Liver (tissue), 9 donors: ENCODE data around the gene IMPA2. TPM values are rescaled to one million over a fixed set of nuclear protein-coding genes. Genes with fewer than 3 reads are reported as not detected.

Experiments
- DNase-seq: peaks from one replicate; pipeline ENCODE4 v3.0.0-alpha.2; 2017; ENCODE audit warnings: low spot score
- H3K27ac ChIP-seq, 2 donors: one replicate each; pipeline ENCODE4 v1.7.0; 2013; ENCODE audit warnings: inconsistent platforms in 2 of 2, low read length in 2 of 2, control low read depth in 1 of 2, low read depth in 1 of 2, mild to moderate bottlenecking in 1 of 2
- H3K27me3 ChIP-seq, 4 donors: one replicate each; pipeline versions ENCODE4 v1.6.1 to v1.7.0; 2013; ENCODE audit warnings: low read length in 3 of 4, inconsistent platforms in 1 of 4, mild to moderate bottlenecking in 1 of 4, moderate library complexity in 1 of 4; ENCODE audit not compliant: control insufficient read depth in 4 of 4, insufficient read depth in 4 of 4
- H3K36me3 ChIP-seq, 4 donors: one replicate each; pipeline versions ENCODE4 v1.6.1 to v1.7.0; 2013; ENCODE audit warnings: low read length in 3 of 4, mild to moderate bottlenecking in 3 of 4, low read depth in 1 of 4, moderate library complexity in 1 of 4; ENCODE audit not compliant: control insufficient read depth in 4 of 4, insufficient read depth in 3 of 4
- H3K4me1 ChIP-seq, 4 donors: one replicate each; pipeline versions ENCODE4 v1.6.1 to v1.7.0; 2013; ENCODE audit warnings: low read length in 3 of 4, mild to moderate bottlenecking in 3 of 4, moderate library complexity in 1 of 4; ENCODE audit not compliant: control insufficient read depth in 4 of 4, insufficient read depth in 4 of 4
- H3K4me3 ChIP-seq, 3 donors: one replicate each; pipeline versions ENCODE4 v1.6.1 to v1.7.0; 2013; ENCODE audit warnings: low read length in 3 of 3, control low read depth in 1 of 3, low read depth in 1 of 3, mild to moderate bottlenecking in 1 of 3
- H3K9ac ChIP-seq, 2 donors: one replicate each; pipeline ENCODE4 v1.7.0; 2013; ENCODE audit warnings: low read length in 2 of 2, mild to moderate bottlenecking in 2 of 2, moderate library complexity in 2 of 2, control low read depth in 1 of 2, low read depth in 1 of 2
- H3K9me3 ChIP-seq, 4 donors: one replicate each; pipeline versions ENCODE4 v1.6.1 to v1.7.0; 2013; ENCODE audit warnings: low read length in 3 of 4; ENCODE audit not compliant: control insufficient read depth in 4 of 4
- ATF3 ChIP-seq: IDR thresholded peaks from 2 replicates; pipeline ENCODE4 v1.6.1; 2016; ENCODE audit warnings: antibody characterized with exemption
- EGR1 ChIP-seq, 2 donors: IDR thresholded peaks; 2 replicates each; pipeline ENCODE4 v1.6.1; 2016 to 2018; ENCODE audit warnings: antibody characterized with exemption in 2 of 2, low read depth in 2 of 2
- FOXA1 ChIP-seq: IDR thresholded peaks from 2 replicates; pipeline ENCODE4 v1.6.1; 2016; ENCODE audit warnings: antibody characterized with exemption
- FOXA2 ChIP-seq: IDR thresholded peaks from 2 replicates; pipeline ENCODE4 v1.6.1; 2016; ENCODE audit warnings: antibody characterized with exemption
- GABPA ChIP-seq, 2 donors: IDR thresholded peaks in 1 of 2; conservative IDR thresholded peaks in 1 of 2; 2 replicates each; pipeline ENCODE4 v1.6.1; 2016; ENCODE audit warnings: antibody characterized with exemption in 2 of 2, mild to moderate bottlenecking in 1 of 2, moderate library complexity in 1 of 2
- HNF4A ChIP-seq, 2 donors: conservative IDR thresholded peaks; 2 replicates each; pipeline ENCODE4 v1.6.1; 2016; ENCODE audit warnings: antibody characterized with exemption in 2 of 2, mild to moderate bottlenecking in 2 of 2
- HNF4G ChIP-seq: IDR thresholded peaks from 2 replicates; pipeline ENCODE4 v1.6.1; 2016; ENCODE audit warnings: antibody characterized with exemption
- JUND ChIP-seq, 2 donors: IDR thresholded peaks; 2 replicates each; pipeline ENCODE4 v1.6.1; 2016; ENCODE audit warnings: antibody characterized with exemption in 2 of 2
- MAX ChIP-seq: IDR thresholded peaks from 2 replicates; pipeline ENCODE4 v1.6.1; 2016; ENCODE audit warnings: antibody characterized with exemption
- NR2F2 ChIP-seq: IDR thresholded peaks from 2 replicates; pipeline ENCODE4 v1.6.1; 2016; ENCODE audit warnings: antibody characterized with exemption
- RAD21 ChIP-seq, 2 donors: IDR thresholded peaks; 2 replicates each; pipeline ENCODE4 v1.6.1; 2016; ENCODE audit warnings: antibody characterized with exemption in 2 of 2, mild to moderate bottlenecking in 2 of 2
- REST ChIP-seq: IDR thresholded peaks from 2 replicates; pipeline ENCODE4 v1.6.1; 2016; ENCODE audit warnings: antibody characterized with exemption, mild to moderate bottlenecking
- RXRA ChIP-seq, 2 donors: IDR thresholded peaks; 2 replicates each; pipeline ENCODE4 v1.6.1; 2017 to 2018; ENCODE audit warnings: antibody characterized with exemption in 2 of 2, mild to moderate bottlenecking in 1 of 2
- SP1 ChIP-seq: IDR thresholded peaks from 2 replicates; pipeline ENCODE4 v1.6.1; 2018; ENCODE audit warnings: antibody characterized with exemption, mild to moderate bottlenecking
- TAF1 ChIP-seq: conservative IDR thresholded peaks from 2 replicates; pipeline ENCODE4 v1.6.1; 2016; ENCODE audit warnings: antibody characterized with exemption, mild to moderate bottlenecking
- YY1 ChIP-seq: IDR thresholded peaks from 2 replicates; pipeline ENCODE4 v1.6.1; 2016; ENCODE audit warnings: antibody characterized with exemption, mild to moderate bottlenecking
- WGBS: extraction: QIAGEN DNeasy Blood & Tissue Kit; methylation state at CpG from one replicate; pipeline ENCODE4 v1.1.7; 2013; 5-methylcytosine and 5-hydroxymethylcytosine counted together
- polyA plus RNA-seq, 2 donors: library from polyadenylated mRNA; stranded (reverse) in 1 of 2; unstranded in 1 of 2; fragments of 200-250 nt in 1 of 2; fragments of >200 nt in 1 of 2; fragmentation: Nextera tagmentation in 1 of 2; extraction: Ambion mirVana in 1 of 2; gene quantifications; one replicate each; pipeline versions ENCODE4 v1.2.1 to v1.2.3, GENCODE V29; 2013 to 2015
- total RNA-seq, 2 donors: library from RNA; depleted of rRNA; stranded (reverse); fragments of >200 nt; gene quantifications; one replicate each; pipeline ENCODE4 v1.2.3, GENCODE V29; 2014
- TF ChIP-seq, protein P1 (sequence below): fragments of 150-350 bp; IDR thresholded peaks from 2 replicates; pipeline ENCODE4 v1.5.1; 2017; ENCODE audit warnings: improper control_type of control experiment, low read depth, low read length; ENCODE audit not compliant: missing input control
- TF ChIP-seq, protein P2 (sequence below): IDR thresholded peaks from 2 replicates; pipeline ENCODE4 v1.6.1; 2016; ENCODE audit warnings: antibody characterized with exemption
- donor health status: healthy.
- donor health status: healthy.
- donor health status: healthy.
- donor health status: healthy.
- donor health status: healthy.

IMPA2 gene
- total and polyA plus RNA-seq, 4 donors: 27.5 to 55.8 (median 48.2) TPM

GRCh38 chr18:11980494-11981191 is 664 bp upstream of the IMPA2 start:
- Histone ChIP-seq H3K9me3 (no peaks in the 10 kb centered on the region), H3K36me3 (no peaks in the 10 kb centered on the region), H3K27me3 (no peaks in the 10 kb centered on the region), H3K4me3 (peak overlapping the region in 2 of 3 donors; percentile 55 to 96), H3K27ac (peak overlapping the region; percentile 97 to 99), H3K4me1 (peaks cover 7 to 33% (median 14%) of the 10 kb centered on the region in 4 donors), H3K9ac (peak overlapping the region; percentile 23 to 86)
- TF ChIP-seq FOXA2 (peak; percentile 24), NR2F2 (no peak), MAX (no peak), YY1 (peak; percentile 47), REST (peak; percentile 70), RAD21 (IDR thresholded peaks at IDR 0.05) (peak in 1 of 2 donors; percentile 1), ATF3 (no peak), HNF4G (no peak), GABPA (IDR thresholded peaks at IDR 0.05 in 1 of 2, conservative IDR thresholded peaks at IDR 0.05 in 1 of 2) (no peak), EGR1 (IDR thresholded peaks at IDR 0.05; ENCODE audit: low read depth in 2 of 2) (no peak), TAF1 (no peak), HNF4A (conservative IDR thresholded peaks at IDR 0.05) (peak in 1 of 2 donors; percentile 27), JUND (IDR thresholded peaks at IDR 0.05) (no peak), SP1 (peak; percentile 81), FOXA1 (peak; percentile 36), RXRA (IDR thresholded peaks at IDR 0.05) (peak in 1 of 2 donors; percentile 31)
- TF ChIP-seq, protein P1, sequence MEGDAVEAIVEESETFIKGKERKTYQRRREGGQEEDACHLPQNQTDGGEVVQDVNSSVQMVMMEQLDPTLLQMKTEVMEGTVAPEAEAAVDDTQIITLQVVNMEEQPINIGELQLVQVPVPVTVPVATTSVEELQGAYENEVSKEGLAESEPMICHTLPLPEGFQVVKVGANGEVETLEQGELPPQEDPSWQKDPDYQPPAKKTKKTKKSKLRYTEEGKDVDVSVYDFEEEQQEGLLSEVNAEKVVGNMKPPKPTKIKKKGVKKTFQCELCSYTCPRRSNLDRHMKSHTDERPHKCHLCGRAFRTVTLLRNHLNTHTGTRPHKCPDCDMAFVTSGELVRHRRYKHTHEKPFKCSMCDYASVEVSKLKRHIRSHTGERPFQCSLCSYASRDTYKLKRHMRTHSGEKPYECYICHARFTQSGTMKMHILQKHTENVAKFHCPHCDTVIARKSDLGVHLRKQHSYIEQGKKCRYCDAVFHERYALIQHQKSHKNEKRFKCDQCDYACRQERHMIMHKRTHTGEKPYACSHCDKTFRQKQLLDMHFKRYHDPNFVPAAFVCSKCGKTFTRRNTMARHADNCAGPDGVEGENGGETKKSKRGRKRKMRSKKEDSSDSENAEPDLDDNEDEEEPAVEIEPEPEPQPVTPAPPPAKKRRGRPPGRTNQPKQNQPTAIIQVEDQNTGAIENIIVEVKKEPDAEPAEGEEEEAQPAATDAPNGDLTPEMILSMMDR: no peak
- TF ChIP-seq, protein P2, sequence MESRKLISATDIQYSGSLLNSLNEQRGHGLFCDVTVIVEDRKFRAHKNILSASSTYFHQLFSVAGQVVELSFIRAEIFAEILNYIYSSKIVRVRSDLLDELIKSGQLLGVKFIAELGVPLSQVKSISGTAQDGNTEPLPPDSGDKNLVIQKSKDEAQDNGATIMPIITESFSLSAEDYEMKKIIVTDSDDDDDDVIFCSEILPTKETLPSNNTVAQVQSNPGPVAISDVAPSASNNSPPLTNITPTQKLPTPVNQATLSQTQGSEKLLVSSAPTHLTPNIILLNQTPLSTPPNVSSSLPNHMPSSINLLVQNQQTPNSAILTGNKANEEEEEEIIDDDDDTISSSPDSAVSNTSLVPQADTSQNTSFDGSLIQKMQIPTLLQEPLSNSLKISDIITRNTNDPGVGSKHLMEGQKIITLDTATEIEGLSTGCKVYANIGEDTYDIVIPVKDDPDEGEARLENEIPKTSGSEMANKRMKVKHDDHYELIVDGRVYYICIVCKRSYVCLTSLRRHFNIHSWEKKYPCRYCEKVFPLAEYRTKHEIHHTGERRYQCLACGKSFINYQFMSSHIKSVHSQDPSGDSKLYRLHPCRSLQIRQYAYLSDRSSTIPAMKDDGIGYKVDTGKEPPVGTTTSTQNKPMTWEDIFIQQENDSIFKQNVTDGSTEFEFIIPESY: no peak
- under 1% methylated on average over 76 of the region's 76 CpGs for WGBS
- DNase-seq: peak; percentile 98
